ENCODE results near the gene IFIT2. TPM values are rescaled to one million over a fixed set of nuclear protein-coding genes. Genes with fewer than 3 reads are reported as not detected.

The IFIT2 gene, protein sequence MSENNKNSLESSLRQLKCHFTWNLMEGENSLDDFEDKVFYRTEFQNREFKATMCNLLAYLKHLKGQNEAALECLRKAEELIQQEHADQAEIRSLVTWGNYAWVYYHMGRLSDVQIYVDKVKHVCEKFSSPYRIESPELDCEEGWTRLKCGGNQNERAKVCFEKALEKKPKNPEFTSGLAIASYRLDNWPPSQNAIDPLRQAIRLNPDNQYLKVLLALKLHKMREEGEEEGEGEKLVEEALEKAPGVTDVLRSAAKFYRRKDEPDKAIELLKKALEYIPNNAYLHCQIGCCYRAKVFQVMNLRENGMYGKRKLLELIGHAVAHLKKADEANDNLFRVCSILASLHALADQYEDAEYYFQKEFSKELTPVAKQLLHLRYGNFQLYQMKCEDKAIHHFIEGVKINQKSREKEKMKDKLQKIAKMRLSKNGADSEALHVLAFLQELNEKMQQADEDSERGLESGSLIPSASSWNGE
- total RNA-seq (2022; extraction: Qiagen RNA extraction; ENCODE audit: low read depth), result 2.5 to 4.8 TPM (median 3.6 TPM) in 5 replicates

DNA sequence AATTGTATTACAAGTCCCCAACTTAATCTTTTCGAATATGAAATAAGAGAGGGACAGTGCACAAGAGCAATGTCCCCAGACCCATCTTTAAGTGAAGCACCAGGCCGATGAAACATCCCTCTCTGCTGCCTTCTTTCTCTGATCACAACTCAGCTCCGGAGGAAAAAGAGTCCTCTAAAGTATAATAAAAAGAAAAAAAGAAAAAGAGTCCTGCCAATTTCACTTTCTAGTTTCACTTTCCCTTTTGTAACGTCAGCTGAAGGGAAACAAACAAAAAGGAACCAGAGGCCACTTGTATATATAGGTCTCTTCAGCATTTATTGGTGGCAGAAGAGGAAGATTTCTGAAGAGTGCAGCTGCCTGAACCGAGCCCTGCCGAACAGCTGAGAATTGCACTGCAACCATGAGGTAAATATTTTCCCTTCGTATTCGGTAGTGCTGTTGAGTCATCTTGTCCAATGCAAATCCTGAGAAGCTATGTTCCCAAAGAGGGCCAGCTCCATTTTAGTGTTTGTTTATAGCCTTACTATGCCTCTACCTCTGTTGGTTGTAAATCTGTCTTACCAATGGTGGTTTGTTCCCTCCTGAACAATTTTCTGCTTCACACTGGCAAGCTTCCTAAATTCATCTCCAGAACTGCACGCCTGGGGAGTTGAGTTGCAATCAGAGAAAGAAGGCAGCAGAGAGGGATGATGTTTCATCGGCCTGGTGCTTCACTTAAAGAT lies at the start of gene IFIT2:
TSS of gene IFIT2 (plus strand) at position 326 of the 725 bp plus-strand sequence. CDS start at position 404, 78 bp downstream.

GRCh38 chr10:89327803-89328441 lies 26.1 kb downstream of the IFIT2 start, which contains the start of gene IFIT3:
Gene IFIT3, plus strand, starts transcription at chr10:89327997. Its CDS starts 77 bp downstream, at chr10:89328074.

Other genes with a start within 250 kb of the IFIT2 start
- 0.09 to 0.13 TPM in 2 of 5 replicates, not detected in the others for gene CH25H, start 94.7 kb upstream of the IFIT2 start, total RNA-seq (2022; extraction: Qiagen RNA extraction; ENCODE audit: low read depth)
- gene LIPA, start 50.3 kb upstream of the IFIT2 start, total RNA-seq (2022; extraction: Qiagen RNA extraction; ENCODE audit: low read depth), result 36.2 to 54.7 TPM (median 47.8 TPM) in 5 replicates
- gene IFIT3, start 26.0 kb downstream of the IFIT2 start, total RNA-seq (2022; extraction: Qiagen RNA extraction; ENCODE audit: low read depth), result 4.9 to 8.8 TPM (median 6.9 TPM) in 5 replicates
- gene IFIT1B, start 76.0 kb downstream of the IFIT2 start, total RNA-seq (2022; extraction: Qiagen RNA extraction; ENCODE audit: low read depth), result not detected in 5 replicates
- 4.3 to 7.0 TPM (median 5.3 TPM) in 5 replicates for gene IFIT1, start 90.6 kb downstream of the IFIT2 start, total RNA-seq (2022; extraction: Qiagen RNA extraction; ENCODE audit: low read depth)
- gene IFIT5, start 112.5 kb downstream of the IFIT2 start, total RNA-seq (2022; extraction: Qiagen RNA extraction; ENCODE audit: low read depth), result 6.0 to 11.3 TPM (median 8.4 TPM) in 5 replicates
- 0.05 TPM in 1 of 5 replicates, not detected in the others for gene SLC16A12, start 233.5 kb downstream of the IFIT2 start, total RNA-seq (2022; extraction: Qiagen RNA extraction; ENCODE audit: low read depth)

Measured in A549 treated with RU486 at 1 μM for 4 hours (cell line).